GM21717 (cell line): Measurements from ENCODE around the gene SLC13A3.

ENCODE experiments used
- ATAC-seq: cut with Tn5 transposase; IDR thresholded peaks from one replicate; pipeline ENCODE4 v1.9.1; 2021; ENCODE audit warnings: mild to moderate bottlenecking, moderate library complexity; ENCODE audit not compliant: unreplicated experiment

SLC13A3 gene

GRCh38 chr20:46545827-46546138 lies 105.5 kb downstream of the SLC13A3 start:
- ATAC-seq: no peak

DNA sequence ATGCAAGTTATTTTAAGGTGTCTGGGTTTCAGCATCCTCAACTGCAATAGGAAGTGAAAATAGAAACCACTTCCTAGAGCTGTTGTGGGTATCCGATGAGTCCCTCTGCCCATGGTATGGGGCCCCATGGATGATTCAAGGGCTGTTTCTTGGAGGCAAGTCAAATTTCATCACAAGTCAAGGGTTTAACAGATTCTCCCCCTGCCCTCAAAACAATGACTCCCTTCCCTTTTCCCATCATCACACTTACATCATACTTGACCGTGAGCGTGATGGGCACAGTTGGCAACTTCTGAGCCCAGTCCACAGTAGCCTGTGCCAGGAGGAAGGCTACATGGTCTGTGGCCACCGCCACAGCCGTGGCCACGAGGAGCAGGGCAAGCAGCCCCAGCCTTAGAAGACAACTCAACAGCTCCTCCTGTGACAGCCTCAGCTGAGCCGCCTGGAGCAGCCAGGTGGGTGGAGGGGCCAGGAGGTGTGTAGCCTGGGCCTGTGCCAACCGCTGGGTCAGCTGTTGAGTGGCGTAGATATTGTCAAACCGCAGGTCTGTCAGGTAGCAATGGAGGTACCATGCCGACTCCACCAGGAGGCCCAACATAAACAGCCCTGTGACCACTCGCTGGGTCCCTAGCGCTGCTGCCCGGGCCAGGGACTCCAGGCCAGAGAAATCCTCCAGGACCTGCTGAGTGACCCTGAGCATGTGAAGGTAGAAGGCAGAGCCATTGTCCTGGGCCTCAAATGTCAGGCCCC lies 106.0 kb downstream of the SLC13A3 start:
- ATAC-seq: no peak

GRCh38 chr20:46544576-46544975 lies 106.7 kb downstream of the SLC13A3 start:
- no peak for ATAC-seq

- no peak for ATAC-seq
Observed at GRCh38 chr20:46543959-46544358, 107.3 kb downstream of the SLC13A3 start.

DNA sequence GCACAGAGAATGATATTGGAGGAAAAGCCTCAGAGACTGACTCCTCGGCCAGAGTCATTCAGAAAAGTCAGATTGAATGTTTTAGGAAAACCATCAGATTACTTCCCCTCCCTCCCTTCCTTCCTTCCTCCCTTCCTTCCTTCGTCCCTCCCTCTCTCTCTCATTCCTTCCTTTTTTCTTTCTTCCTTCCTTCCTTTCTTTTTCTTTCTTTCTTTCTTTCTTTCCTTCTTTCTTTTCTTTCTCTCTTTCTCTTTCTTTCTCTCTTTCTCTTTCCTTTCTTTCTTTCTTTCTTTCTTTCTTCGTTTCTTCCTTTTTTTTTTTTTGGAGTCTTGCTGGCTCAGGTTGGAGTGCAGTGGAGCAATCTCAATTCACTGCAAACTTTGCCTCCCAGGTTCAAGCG lies 108.2 kb downstream of the SLC13A3 start:
- no peak for ATAC-seq

GRCh38 chr20:46541229-46541935 lies 109.9 kb downstream of the SLC13A3 start:
- ATAC-seq: no peak

DNA sequence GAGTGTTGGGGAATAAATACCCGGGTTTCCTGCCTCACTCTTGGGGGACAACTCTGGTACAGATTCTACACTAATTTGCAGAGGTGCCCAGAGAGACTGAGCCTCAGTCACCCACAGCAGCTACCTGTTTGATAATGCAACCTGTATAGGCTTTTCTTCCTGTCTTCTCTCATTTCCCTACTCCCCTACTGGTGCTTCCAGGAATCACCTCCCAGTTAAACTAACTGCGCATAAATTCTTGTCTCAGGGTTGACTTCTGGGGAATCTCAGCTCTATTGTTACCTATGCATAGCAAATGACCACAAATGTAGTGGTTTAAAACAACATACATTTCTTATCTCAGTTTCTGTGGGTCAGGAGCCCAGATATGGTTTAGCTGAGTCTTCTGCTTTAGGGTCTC lies 112.1 kb downstream of the SLC13A3 start:
- ATAC-seq: no peak

DNA sequence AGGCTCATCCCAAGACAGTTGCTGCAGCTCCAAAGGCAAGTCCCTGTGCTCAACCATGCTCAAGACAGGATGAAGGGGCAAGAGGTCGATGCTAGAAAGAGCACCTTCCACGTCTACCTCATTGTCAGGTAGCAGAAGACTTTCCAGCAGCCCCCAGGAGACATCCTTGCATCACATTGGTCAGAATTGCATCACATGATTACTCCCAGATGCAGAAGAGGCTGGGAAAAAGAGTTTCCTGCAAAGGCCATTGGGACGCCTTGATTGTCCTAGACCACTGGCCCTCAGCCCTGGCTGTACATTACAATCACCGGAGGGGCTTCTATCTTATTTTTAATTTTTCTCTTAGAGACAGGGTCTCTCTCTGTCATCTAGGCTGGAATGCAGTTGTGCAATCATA lies 120.6 kb downstream of the SLC13A3 start:
- ATAC-seq: no peak

- no peak for ATAC-seq
Observed at GRCh38 chr20:46523696-46524328, 127.4 kb downstream of the SLC13A3 start.

DNA sequence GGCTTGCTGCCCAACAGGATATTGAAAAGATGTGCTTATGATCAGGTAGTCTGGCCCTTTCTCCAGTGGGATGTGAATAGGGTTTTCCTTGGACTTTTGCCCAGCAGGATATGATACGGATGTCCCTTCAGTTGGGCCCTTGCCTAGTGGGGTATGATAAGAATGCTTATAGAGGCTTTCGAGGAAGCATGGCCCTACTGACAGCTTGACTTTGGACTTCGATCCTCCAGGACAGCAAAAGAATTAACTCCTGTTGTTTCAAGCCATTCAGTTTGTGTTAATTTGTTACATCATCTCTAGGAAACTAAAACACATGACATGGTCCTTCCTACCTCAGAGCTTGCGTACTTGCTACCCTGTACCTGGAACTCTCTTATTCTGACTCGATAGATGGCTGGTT lies 128.2 kb downstream of the SLC13A3 start:
- ATAC-seq: no peak

GRCh38 chr20:46520976-46521579 lies 130.2 kb downstream of the SLC13A3 start:
- no peak for ATAC-seq

DNA sequence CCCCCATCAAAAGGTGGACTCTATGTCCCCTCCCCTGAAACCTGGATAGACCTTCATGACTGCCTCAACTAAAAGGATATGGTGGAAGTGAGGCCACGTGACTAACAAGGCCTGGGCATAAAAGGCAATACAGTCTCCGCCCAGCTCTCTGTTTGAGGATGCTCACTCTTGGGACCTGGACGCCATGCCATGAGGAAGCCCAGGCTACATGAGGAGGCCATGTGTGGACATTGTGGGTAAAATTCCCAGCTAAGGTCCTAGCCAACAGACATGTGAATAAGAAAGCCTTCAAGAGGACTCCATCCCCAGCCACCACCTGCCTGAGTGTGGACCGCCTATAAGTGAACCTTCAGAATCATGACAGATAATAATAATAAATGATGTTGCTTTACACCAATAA lies 130.7 kb downstream of the SLC13A3 start:
- ATAC-seq: no peak

- ATAC-seq: no peak
Observed at GRCh38 chr20:46519471-46520068, 131.7 kb downstream of the SLC13A3 start.

DNA sequence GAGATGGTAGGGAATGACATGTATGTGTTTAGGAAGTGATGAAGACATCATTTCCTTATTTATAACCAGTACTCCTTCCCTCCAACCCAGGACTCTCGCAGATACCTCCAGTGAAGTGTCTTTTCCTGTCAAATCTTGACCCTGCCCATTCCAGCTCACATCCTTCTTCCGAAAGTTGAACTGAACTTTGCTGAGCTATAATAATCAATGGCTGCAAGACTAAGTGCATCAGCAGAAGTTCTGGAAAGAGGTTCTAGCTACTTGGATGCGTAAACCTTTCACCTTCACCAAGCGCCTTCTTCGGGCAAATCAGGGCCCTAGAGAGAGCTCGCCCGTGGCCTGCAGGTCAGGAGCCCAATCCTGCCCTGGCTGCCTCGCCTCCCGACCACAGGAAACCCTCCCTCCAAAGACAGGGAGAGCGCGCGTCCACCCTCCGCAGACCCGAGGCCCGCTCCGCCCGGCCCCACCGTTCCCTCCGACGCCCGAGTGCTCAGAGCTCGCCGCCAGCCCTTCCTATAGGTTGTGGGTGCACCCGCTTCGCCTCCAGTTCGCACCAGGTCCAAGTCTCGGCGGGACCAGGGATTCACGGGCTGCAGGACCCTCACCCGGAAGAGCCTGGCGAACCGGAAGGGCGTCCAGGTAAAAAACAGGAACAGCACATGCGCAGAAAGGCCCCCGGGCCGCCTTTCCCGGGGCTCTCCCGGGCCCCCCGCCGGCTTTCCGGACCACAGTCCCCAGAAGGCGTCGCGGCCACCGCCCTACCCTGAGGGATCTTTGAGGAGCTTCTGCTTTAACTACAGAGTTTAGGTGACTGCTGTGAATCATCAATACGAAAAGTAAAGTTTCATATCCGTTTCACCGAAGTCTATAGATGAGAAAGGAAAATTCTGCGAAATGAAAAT lies 138.1 kb downstream of the SLC13A3 start, which contains the start of gene ZNF334:
ZNF334 (minus strand) TSS at position 617 of the 902 bp plus-strand sequence. CDS start 1,457 bp downstream, outside the sequence.
- ATAC-seq: no peak

DNA sequence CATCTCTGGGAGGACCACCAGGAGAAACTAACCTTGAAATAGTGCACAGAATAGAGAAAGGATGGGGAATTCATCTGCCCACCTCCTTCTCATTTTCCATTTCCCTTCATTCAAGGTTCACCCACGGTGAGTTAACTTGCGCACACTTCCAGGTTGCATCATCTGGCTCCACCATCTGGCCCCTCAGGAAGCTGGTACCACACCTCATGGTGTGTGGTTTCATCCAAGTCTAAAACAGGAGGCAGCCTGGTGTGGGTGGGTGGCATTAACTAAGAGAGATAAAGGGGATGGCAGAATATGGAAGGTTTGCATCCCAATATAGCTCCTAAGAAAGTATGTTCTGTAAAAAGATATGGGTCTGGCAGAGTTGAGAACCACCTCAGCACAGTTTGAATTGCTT lies 141.7 kb downstream of the SLC13A3 start:
- ATAC-seq: no peak
